ENCODE results near the gene SLC31A1. TPM values are rescaled to one million over a fixed set of nuclear protein-coding genes. Genes with fewer than 3 reads are reported as not detected.
"Not testable (repeated sequence)": the region's sequence is repeated elsewhere in the genome, so short reads cannot be mapped to it uniquely, and the experiment has no call there.

SLC31A1 gene
- total RNA-seq, 1 donor from 2014 or later = 8.1 TPM

GRCh38 chr9:113241161-113241560 is 19.8 kb downstream of the SLC31A1 start:
- DNase-seq (ENCODE audit: low read depth) = no peak
- no peak overlapping the region for H3K4me3 ChIP-seq (ENCODE audit: low read depth, low read length)
- no peak for TF ChIP-seq CTCF (conservative IDR thresholded peaks at IDR 0.05; ENCODE audit: low read depth, low read length)

GRCh38 chr9:113244556-113244955 is 23.2 kb downstream of the SLC31A1 start:
- DNase-seq (ENCODE audit: low read depth) = no peak
- TF ChIP-seq CTCF (conservative IDR thresholded peaks at IDR 0.05; ENCODE audit: low read depth, low read length) = no peak
- no peak overlapping the region for H3K4me3 ChIP-seq (ENCODE audit: low read depth, low read length)

GRCh38 chr9:113245894-113246293 is 24.6 kb downstream of the SLC31A1 start:
- no peak for DNase-seq (ENCODE audit: low read depth)
- no peak for TF ChIP-seq CTCF (conservative IDR thresholded peaks at IDR 0.05; ENCODE audit: low read depth, low read length)
- H3K4me3 ChIP-seq (ENCODE audit: low read depth, low read length) = no peak overlapping the region

- DNase-seq (ENCODE audit: low read depth) = no peak
- no peak for TF ChIP-seq CTCF (conservative IDR thresholded peaks at IDR 0.05; ENCODE audit: low read depth, low read length)
- no peak overlapping the region for H3K4me3 ChIP-seq (ENCODE audit: low read depth, low read length)
Observed at GRCh38 chr9:113246928-113247327, 25.6 kb downstream of the SLC31A1 start.

DNA sequence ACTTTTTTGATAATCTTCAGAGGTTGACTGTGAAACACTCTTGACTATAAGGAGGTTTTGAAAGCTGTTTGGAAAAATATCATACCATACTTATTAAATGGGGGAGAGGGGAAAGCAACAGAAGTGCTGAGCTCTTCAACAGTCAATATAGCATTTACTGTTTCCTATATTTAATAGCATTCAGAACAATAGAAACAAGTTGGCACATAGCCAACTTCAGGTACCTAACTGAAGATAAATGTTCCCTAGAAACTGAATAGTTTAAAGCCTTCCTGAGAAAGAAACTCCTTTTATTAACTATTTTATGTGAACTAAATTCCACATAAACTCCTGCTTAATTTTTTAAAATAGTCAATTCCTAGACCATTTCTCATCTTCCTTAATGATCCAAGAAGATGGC is 26.3 kb downstream of the SLC31A1 start:
- no peak for DNase-seq (ENCODE audit: low read depth)
- no peak for TF ChIP-seq CTCF (conservative IDR thresholded peaks at IDR 0.05; ENCODE audit: low read depth, low read length)
- no peak overlapping the region for H3K4me3 ChIP-seq (ENCODE audit: low read depth, low read length)

DNA sequence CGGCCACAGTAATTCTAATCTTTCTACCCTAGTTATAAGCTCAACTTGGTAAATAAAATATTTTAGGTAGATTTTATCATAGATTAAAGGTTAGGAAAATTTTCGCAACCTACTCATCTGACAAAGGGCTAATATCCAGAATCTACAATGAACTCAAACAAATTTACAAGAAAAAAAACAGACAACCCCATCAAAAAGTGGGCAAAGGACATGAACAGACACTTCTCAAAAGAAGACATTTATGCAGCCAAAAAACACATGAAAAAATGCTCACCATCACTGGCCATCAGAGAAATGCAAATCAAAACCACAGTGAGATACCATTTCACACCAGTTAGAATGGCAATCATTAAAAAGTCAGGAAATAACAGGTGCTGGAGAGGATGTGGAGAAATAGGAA is 28.3 kb downstream of the SLC31A1 start:
- H3K4me3 ChIP-seq (ENCODE audit: low read depth, low read length); DNase-seq (ENCODE audit: low read depth): not testable (repeated sequence)

GRCh38 chr9:113250807-113251206 is 29.5 kb downstream of the SLC31A1 start:
- no peak for DNase-seq (ENCODE audit: low read depth)
- no peak for TF ChIP-seq CTCF (conservative IDR thresholded peaks at IDR 0.05; ENCODE audit: low read depth, low read length)
- no peak overlapping the region for H3K4me3 ChIP-seq (ENCODE audit: low read depth, low read length)

- H3K4me3 ChIP-seq (ENCODE audit: low read depth, low read length) = no peak overlapping the region
- no peak for TF ChIP-seq CTCF (conservative IDR thresholded peaks at IDR 0.05; ENCODE audit: low read depth, low read length)
- no peak for DNase-seq (ENCODE audit: low read depth)
Observed at GRCh38 chr9:113254991-113255390, 33.6 kb downstream of the SLC31A1 start.
